CMK (cell line): Measurements from ENCODE around the gene KCNC4.

ENCODE experiments used
- DNase-seq: peaks from one replicate; pipeline ENCODE4 v3.0.0-alpha.2; 2010; ENCODE audit warnings: low read depth

Gene KCNC4

DNA sequence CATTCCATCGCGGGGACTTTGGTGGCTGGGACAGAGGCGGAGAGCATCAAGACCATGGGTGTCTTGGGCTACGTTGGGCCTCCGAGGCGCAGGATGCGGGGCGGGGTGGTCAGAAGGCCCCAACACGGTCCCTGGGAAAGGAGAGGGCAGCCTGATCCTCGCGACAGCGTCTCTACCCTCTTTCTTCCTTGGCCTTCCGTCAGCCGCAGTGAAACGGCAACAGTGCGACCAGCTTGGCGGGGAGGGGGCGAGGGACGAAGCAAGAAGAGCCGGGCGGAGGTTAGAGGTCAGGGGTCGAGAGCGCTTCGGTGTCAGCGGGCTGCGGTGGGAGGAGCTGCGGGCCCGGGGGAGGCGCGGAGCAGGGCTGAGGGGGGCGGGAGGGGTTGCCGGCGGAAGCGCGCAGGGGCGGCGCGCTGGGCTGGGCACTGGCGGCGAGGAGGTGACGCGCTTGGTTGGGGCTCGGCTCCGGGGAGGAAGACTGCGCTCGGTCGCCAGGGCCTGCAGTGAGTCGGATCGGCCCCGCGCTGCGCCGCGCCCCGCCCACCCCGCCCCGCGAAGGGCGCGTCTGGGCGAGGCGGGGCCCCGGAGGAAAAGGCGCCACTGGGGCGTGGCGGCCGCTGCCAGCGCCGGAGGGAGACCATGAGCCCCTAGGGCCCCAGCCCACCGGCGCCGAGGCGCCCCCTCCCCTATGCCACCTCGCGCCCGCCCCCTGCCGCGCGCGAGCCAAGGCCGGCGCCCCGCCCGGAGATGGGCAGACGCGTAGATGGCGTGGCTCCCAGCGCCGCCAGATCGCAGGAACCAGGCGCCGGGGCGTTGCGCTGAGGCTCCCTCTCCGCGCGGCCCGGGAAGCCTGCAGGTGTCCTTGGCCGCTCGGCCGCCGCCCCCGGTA, at the start of gene KCNC4:
Gene KCNC4 (plus strand): TSS at position 600 of the 889 bp plus-strand sequence. CDS start 1,186 bp downstream, outside the sequence.
- peak; percentile 78 for DNase-seq

DNA sequence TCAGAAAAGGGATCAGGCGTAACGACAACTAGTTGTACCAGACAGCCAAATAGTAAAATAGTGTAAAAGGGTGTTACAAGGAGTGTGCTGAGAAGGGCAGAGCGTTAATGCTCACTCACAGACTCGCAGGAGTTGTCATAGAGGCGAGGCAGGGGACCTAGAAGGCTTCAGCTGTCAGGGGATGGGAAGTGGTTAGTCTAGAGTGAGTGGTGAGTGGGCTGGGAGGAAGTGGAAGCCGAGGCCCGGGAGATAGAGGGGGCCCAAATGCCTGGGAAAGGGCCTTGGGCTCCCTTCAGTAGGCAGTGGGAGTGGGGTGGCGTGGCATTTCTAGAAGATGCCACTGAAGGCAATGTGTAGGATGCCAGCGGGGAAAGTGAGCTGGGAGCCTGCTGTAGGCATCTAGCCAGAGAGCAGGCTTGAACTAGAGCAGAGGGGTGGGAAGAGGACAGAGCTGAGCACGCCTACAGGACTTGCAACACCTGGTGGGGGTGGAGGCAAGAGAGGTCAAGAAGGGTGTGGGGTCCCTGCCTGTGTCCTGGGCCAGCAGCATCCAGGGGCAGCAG, 49.5 kb upstream of the KCNC4 start:
- DNase-seq, result no peak

DNA sequence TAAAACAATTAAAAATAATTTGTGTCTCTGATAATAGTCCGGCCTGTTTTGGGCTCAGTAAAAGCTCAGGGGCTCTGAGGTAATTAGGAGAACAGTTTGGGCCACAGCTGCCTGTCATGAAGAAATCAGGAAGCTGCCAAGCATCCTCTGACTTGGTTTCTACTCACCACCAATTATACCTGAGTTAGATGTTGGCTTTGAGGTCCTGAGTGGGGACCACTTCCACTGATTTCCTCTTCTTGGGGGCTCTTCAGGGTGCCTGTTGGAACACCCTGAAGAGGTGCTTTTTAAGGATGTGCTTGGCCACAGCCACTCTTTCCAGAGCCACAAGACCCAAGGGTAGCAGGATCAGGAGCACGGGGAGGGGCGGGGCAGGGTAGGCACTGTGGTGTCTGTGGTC, 48.9 kb upstream of the KCNC4 start:
- DNase-seq, result no peak

DNA sequence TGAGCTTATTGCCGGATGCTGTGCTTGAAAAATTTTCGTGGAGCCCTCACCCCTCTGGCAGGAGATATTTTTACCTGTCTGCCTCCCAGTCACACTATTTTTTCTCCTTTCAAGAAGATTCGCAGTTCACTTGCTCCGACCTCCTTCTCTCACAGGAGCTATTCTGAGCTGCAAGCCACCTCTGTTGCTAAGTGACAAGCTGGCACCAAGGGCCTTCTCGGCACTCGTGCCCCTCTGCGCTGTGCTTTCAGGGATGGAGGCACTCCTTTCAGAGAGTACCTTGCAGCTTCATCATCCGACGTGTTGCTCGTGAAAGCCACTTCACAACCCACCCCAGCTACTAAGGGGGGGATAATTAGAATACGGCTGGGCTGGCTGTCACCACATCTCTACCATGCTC, 48.3 kb upstream of the KCNC4 start:
- DNase-seq, result no peak

DNA sequence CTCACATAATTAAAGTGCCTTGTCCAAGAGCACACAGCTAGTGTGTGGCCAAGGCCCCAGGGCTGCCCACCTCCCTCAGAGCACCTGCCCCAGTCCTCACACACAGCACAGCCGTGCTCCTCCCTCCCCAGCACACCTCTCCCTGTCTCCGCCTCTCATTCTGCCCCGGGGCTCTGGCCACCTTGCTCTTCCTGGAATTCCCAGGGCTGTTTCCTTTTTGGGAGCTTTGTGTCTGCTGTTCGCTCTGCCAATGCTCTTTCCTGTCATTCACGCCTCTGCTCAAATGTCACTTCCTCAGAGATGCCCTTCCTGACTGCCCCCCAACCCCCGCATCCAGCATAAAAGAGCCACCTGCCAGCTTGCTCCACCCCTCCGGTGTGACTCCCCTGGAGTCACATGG, 46.5 kb upstream of the KCNC4 start:
- no peak for DNase-seq

DNA sequence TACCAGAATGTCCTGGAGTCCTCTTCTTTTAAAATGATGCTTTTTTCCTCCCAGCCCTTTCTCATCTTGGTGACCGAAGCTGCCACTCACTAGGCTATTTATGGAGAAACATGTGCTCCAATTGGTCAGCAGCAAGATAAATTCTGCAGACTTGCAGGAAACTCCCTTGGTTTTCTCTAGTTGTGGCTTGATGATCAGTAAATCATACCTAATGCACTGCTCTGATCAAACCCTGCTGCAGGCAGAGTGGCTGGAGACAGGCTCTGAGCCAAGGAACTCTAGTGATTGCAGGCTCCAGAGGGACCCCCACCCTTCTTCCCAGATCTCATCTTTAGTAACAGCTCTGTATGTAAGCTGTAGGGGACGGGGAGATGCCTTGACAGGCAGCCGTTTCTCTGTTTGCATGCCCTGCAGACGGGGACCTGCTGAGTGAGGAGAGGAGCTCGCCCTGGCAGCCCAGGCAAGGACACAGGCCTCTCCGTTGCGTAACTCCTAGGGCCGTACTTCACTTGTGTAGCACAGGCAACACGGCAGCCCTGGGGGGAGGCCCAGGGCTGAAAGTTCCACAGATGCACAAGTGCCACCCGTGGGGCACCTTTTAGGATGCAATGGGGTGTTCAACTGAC, 45.3 kb upstream of the KCNC4 start:
- no peak for DNase-seq

DNA sequence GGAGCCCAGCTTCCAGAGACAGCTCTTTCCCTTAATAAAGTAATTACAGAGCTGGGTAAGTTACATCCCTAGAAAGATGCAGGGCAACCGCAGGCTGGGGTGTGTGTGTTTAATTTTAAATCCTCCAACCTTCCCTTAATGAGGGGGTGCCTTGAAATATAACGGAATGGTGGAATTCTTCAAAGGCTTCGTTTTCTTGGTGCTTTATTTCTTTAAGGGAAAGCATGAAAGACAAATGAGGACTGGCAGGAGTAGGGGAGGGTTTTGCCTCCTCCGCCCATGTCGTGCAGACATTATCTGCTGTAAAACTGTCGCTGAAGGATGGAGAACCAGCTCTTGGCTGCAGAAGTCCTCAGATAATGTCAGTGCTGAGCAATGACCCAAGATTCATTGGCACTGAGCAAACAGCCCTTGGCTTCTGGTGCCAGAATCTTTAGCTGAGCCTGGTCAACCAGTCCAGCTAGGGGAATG, 44.3 kb upstream of the KCNC4 start:
- DNase-seq, result no peak

DNA sequence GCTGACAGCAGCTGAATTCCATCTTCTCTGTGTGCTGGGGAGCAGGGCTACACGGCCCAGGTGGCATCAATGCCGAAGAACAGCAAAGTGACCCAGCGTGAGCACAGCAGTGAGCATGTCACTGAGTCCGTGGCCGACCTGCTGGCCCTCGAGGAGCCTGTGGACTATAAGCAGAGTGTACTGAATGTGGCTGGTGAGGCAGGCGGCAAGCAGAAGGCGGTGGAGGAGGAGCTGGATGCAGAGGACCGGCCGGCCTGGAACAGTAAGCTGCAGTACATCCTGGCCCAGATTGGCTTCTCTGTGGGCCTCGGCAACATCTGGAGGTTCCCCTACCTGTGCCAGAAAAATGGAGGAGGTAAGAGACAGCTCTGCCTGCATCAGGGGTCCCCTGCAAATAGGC, 43.3 kb upstream of the KCNC4 start:
- no peak for DNase-seq

DNA sequence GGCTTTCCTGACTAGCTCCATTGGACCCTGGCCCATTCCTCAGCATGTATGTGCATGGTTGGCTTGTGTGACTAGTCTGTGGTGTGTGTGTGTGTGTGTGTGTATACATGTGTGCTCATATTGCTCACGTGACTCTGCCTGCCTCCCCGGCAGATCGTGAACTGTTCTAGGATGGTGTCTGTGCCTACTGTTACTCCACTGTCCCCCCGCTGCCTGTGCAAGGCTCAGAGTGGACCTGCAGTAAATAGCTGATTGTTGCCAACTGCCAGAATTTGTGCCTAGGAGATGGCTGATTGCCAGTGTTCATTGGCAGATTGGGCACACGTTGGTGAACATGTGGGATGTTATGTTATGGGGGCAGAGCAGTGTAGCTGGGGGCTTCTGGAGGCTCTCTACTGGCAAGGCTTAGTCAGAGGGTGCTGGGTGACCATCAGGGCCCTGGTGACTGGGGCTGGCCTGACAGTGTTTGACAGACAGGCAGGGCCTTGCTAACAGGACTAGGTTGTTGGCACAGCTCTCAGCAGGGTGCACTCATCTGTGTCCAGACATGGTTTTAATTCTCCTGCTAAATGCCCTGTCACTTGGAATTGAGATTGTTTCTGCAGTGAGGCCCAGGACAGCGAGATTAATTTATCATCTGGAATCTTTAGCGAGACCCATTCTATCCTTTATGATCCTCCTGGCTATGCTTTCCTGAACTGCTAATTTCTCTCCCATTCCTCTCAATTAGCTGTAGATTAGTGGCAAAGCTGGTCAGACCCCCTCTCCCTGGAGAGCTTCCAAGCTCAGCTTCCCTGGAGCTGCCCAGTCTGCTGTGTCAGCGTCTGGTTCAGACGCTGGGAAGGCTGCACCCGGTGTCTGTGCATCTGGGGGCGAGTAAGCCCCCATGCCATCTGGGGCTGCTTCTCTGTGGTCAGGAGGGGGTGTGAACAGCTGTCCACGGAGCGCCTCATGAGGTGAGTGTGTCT, 39.1 kb upstream of the KCNC4 start:
- DNase-seq, result no peak

DNA sequence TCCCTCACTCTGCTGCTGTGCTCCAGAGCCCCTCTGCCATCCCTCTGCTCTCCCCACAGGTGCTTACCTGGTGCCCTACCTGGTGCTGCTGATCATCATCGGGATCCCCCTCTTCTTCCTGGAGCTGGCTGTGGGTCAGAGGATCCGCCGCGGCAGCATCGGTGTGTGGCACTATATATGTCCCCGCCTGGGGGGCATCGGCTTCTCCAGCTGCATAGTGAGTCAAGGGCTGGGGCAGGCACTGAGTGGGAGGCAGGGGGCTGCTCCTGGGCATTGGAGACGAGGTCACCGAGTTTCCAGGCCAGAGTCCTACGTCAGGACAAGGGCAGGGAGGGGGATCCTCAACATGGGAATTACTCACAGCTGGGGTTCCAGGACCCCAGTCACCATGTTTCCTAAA, 38.1 kb upstream of the KCNC4 start:
- no peak for DNase-seq

DNA sequence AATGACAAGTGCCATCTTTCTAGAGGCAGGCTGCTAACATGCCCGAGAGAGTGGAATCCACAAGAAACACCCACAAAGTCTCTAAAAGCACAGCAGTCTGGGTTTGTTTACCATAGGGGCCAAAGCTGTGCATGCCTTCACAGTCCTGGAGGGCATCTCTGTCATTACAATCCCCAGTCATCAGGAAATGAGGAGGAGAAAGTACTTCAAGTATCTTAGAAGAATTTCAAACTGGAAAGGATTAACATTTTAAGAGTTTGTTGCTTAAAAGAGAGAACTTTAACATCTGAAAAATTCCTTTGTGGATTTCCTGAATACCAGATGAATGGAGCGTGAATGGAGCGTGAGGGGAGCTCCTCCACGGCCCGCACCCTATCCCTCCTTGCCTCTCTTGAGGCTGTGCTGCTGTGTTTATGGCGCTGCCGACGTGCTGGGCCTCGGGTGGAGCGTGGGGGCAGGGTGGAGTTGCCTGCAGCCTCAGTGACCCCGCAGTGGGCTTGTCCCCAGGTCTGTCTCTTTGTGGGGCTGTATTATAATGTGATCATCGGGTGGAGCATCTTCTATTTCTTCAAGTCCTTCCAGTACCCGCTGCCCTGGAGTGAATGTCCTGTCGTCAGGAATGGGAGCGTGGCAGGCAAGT, 36.5 kb upstream of the KCNC4 start:
- DNase-seq, result no peak

DNA sequence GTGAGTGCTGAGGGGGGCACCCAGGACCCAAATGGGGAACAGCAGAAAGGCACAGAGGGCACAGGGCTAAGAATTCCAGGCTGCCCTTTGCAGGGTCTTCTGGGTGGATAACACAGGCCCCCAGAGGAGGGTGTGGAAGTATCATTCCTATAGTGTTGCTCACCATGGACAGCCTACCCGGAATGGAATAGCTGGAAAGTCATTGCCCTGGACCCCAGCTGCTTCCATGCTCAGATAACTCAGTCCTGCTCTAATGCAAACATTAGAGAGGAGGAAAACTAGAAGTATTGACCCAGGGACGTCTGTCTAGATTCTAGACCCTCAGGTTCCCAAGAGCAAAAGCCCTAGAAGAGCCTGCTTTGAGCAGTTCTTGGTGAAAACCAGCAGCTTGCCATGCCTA, 35.2 kb upstream of the KCNC4 start:
- DNase-seq, result no peak

DNA sequence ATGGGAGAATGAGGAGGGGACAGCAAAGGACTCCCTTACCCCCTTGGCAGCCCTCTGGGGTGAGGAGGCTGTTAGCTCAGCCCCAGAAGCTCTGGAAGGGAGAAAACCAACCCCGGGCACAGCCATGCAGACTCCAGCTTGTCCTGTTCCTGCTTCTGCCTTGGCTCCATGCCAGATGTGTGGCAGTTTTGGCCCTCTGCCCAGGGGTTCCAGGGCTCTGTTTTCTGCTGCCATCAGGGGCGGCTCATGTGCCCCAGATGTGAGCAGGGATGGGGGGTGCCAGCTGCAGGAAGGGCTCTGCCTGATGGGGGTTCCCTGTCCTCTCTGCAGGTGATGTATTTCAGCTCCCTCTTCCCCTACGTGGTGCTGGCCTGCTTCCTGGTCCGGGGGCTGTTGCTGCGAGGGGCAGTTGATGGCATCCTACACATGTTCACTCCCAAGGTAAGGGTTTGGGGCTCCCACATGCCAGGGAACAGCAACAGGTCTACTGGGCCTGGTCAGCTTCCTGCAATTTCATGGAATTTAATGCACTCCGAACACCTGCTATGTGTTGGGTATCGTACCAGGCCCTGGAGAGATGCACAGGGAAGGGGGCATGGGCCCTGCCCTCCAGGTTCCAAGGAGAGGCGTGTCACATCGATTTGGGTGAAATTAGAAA, 33.7 kb upstream of the KCNC4 start:
- DNase-seq, result no peak

DNA sequence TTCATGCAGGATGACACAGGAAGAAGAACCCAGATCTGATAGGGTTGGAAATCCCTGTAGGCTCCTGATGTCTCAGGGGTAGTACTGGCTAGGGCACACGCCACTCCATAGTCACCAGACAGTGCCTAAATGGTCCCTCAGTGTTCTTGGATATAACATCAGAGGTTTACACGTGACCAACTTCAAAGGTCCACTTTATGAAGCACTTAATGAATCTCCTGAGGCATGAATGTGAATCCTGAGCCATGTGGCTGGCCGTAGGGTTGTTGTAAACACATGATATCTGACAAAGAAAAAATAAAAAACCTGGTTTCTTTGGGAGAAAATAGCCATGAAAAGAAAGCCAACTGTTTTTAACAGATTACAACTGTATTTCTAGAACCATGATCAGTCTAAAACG, 32.3 kb upstream of the KCNC4 start:
- DNase-seq, result no peak

DNA sequence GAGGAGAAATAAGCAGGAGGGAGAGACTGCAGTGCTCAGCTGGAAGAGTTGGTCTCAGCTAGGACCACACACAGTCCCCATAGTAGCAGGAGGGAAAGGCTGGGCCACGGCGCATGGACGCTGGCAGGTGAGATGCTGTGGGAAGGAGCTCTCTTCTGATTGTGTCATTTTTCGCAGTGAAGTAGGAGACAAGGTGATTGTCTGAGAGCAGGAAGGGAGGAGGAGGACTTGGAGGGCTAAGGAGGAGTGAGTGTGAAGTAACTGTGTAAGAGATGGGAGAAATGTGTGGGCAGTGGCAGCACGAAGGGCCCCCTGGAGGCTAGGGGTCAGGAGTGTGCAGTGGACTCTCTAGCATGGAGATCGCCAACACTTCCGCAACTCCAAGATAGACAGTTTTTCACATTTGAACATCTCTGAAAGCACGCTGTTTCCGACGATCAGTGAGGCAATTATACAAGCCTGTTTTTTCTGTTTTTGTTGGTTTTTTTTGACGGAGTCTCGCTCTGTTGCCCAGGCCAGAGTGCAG, 26.4 kb upstream of the KCNC4 start:
- no peak for DNase-seq

DNA sequence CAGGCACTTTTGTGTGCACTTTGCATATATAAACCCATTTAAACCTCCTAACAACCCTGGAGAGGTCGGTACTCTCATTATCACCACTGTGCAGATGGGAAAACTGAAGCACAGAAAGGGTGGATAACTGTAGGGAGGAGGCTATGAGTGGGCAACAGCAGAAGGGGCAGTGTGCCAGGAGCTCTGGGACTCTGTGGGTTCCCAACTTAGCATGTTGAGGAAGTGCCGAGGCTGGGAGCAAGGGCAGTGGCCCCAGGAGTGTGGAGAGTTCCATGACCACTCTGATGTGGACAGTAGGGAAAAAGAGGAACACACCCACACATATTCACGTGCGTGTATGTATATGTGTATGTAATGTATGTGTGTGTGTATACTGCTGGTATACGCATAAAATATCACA, 25.7 kb upstream of the KCNC4 start:
- DNase-seq, result no peak

DNA sequence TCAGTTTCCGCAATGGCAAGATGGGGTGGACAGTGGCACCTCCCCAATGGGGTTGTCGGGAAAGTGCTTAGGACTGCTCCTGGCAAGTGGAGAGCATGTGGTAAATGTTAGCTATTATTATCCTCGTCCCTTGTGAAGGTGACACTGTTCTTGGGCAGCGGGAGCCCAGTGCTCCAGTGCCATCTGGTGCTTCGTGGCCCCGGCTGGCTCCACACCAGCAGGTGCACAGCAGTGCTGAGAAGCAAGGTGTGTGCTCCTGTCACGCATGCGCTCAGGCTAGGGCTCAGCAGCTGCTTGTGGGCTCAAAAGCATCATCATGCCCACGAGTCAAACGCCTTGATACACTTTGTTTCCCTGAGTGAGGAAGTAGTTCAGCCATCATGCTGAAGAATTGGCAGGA, 24.9 kb upstream of the KCNC4 start:
- DNase-seq, result no peak

DNA sequence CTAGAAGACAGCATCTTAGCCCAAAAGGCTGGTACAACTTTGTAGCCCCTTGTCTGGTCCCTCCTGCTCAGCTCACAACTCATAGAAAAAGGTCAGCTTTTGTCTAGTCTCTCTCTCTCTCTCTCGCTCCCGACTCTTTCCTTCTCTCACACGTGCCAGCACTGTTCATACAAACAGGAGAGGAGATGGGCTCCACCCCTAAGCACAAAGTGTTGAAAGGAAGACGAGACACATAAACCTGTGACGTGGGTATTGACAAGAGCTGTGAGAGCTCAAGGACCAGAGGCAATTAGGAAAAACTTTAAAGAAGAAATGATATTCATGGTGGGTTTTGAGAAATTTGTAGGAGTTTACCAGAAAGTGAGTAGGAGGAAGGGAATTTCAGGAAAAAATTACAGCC, 23.6 kb upstream of the KCNC4 start:
- no peak for DNase-seq

DNA sequence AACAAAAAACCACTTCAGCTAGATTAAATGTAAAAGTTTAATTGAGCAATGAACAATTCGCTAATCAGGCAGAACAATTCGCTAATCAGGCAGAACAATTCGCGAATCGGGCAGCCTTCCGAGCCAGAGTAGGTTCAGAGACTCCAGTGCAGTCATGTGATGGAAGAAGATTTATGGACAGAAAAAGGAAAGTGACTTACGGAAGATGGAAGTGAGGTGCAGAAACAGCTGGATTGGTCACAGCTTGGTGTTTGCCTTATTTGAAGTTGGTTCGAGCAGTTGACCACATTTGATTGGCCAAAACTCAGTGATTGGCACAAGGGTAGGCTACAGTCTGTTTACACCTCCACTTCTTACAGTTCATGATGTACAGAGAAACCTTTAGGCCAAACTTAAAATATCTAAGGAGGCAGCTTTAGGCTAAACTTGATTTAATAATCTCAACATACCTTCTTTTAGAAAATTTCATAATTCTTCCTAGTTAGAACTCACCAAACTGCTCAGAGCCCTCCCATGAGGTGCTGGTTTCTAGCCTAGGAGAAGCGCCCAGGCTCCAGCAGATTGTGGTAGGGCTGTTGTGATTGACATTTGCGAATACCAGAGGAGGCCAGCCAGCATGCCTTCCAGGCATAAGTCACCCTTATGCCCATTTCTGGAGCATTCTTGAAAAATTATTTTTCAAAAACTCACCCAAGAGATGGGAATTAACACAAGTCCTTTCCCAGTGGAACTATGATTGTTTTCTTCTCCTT, 22.8 kb upstream of the KCNC4 start:
- DNase-seq, result no peak

DNA sequence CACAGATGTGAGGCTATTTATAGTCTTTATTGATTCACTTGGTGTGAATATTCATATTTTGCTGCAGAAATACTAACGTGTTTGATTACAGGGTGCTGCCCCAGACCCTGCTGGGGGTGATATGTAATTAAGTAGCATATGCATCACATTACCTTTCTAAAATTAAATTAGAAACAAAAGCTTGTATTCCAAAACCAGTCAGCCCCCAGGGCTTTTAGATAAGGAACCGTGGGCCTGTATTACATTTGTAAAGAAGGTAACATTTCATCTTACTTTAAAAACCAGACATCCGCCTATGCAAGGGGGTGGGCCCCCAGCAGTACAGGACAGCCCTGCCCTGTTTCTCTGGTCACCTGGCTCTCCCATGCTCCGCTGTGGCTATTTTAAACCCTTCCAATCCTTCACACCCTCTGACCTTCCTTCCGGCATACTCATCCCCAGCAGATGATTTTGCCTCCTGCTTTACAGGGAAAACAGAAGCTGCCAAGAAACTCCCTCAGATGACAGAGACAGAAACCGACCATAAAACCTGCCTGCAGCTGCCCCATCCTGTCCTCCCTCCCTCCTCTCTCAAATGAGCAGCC, 22.0 kb upstream of the KCNC4 start:
- DNase-seq, result no peak
